GM21576 (cell line): Measurements from ENCODE around the gene KIAA1614.

Experiments
- ATAC-seq: cut with Tn5 transposase; IDR thresholded peaks from one replicate; pipeline ENCODE4 v1.9.1; 2021; ENCODE audit warnings: mild to moderate bottlenecking, moderate library complexity; ENCODE audit not compliant: unreplicated experiment

KIAA1614 gene

GRCh38 chr1:180906511-180906910, 6.2 kb upstream of the KIAA1614 start:
- no peak for ATAC-seq

GRCh38 chr1:180907313-180908055, 5.2 kb upstream of the KIAA1614 start:
- ATAC-seq: no peak

GRCh38 chr1:180908074-180908765, 4.5 kb upstream of the KIAA1614 start:
- no peak for ATAC-seq

DNA sequence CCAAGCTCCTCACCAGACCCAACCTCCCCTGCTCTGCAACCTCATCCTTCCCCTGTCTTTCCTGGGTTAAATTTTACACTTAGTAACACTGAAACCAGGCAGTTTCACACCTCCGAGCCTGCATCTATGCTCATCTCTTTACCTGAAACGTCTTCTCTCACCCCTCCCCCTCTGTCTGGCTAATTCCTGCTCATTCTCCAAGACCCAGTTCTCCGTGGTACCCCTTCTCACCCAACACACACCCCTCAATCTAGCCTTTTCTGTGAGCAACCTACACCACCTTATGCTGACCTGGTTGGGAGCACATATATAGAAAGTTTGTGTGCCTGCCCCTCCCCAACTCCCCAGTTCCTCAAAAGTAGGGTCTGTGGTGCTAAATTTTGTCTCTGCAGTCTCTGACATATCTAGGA, 3.7 kb upstream of the KIAA1614 start:
- peak; percentile 43 for ATAC-seq

DNA sequence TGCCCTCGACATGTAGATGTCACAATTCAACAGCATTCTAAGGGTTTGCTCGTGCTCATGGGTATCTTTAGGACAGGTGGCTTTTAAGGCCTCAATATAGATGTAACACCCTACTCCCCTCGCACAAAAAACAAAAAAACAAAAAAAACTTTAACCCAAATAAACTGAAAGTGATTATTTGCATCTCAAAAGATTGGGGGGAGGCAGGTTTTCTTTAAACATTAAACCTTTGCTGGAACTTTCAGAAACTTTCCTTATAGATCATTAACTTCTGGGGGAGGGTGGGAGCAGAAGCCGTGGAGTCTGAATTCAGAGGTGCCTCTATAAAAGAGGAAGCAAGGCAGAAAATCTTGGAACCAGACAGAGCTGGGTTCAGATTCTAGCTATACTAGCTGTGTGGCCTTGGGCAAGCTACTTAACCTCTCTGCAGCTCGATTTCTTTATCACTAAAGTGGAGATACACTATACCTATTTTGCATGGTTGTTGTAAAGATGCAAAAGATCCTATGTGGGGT, 3.2 kb upstream of the KIAA1614 start:
- peak; percentile 47 for ATAC-seq

- ATAC-seq: no peak
These were observed 981 bp upstream of the KIAA1614 start for GRCh38 chr1:180911640-180912191.

GRCh38 chr1:180912211-180912800, 391 bp upstream of the KIAA1614 start:
- no peak for ATAC-seq

DNA sequence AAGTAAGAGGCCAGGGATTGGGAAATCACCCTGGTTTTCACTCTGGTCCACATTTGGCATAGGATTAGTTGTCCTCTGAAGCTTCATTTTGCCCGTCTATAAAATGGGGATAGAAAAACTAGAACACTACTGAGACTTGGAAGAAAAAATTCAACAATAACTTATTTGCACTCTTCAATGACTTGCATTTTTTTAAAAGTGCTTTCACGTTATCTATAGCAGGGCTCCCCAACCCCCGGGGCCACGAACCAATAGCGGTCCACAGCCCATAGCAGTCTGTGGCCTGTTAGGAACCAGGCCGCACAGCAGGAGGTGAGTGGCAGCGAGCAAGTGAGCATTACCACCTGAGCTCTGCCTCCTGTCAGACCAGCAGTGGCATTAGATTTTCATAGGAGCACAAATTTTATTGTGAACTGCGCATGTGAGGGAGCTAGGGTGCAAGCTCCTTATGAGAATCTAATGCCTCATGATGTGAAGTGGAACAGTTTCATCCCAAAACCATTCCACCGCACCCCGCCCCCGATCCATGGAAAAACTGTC, 2.8 kb downstream of the KIAA1614 start:
- ATAC-seq: no peak

GRCh38 chr1:180916012-180916770, 3.5 kb downstream of the KIAA1614 start:
- no peak for ATAC-seq

DNA sequence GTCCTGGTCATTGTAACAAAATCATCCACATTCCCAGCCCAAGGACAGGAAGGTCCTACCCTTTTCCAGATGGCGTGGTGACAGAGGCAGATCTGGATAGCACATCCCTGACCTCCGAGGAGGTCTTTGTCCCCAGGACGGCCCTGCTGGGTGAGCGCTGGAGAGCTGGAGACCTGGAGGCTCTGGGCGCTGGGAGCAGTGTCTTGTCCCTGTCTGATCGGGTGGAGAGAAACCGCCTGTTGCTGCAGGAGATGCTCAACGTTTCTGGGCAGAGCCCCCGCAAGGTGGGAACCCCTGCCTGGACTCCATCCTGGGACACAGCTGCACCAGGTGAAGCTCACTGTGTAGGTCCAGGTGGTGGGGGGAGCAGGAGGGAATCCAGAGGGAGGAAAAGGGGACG, 4.1 kb downstream of the KIAA1614 start:
- no peak for ATAC-seq

- no peak for ATAC-seq
These were observed 4.8 kb downstream of the KIAA1614 start for GRCh38 chr1:180917306-180918065.

- no peak for ATAC-seq
These were observed 5.8 kb downstream of the KIAA1614 start for GRCh38 chr1:180918519-180918918.

GRCh38 chr1:180919183-180919700, 6.5 kb downstream of the KIAA1614 start:
- no peak for ATAC-seq

GRCh38 chr1:180920193-180920592, 7.5 kb downstream of the KIAA1614 start:
- ATAC-seq: no peak

- ATAC-seq: no peak
These were observed 8.0 kb downstream of the KIAA1614 start for GRCh38 chr1:180920702-180921101.

GRCh38 chr1:180921386-180921785, 8.7 kb downstream of the KIAA1614 start:
- no peak for ATAC-seq

GRCh38 chr1:180921891-180922630, 9.4 kb downstream of the KIAA1614 start:
- ATAC-seq: no peak

DNA sequence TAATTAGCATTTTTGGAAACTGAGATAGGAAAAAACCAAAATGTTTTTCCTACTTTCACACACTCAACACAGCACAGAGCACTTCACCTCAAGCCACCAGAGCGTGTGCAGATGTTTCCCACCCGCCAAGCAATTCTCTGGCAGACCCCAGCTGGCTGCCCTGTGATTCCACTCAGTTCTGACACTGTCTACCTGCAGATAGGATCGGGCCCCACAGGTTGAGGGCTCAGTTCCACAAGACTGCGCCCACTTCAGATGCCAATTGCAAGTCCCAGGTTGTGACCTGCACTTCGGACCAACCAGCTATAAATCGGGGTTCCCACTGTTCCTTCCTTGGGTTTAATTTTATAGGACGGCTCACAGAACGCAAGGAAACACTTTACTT, 9.9 kb downstream of the KIAA1614 start:
- no peak for ATAC-seq
